GM23338 (cell line): ENCODE measurements around the gene ZNF536. TPM values are rescaled to one million over a fixed set of nuclear protein-coding genes. Genes with fewer than 3 reads are reported as not detected.

ENCODE experiments used
- ETS1 ChIP-seq: IDR thresholded peaks from 2 replicates; pipeline ENCODE4 v1.6.1; 2016; ENCODE audit warnings: antibody characterized with exemption
- EZH2 ChIP-seq: fragments of 200-600 bp; sonication (generic); IDR thresholded peaks from one replicate; pipeline ENCODE4 v1.8.0; 2017; ENCODE audit warnings: antibody characterized with exemption, mild to moderate bottlenecking, low read depth; ENCODE audit not compliant: unreplicated experiment
- EZH2phosphoT487 ChIP-seq: fragments of 200-600 bp; sonication (generic); IDR thresholded peaks from one replicate; pipeline ENCODE4 v1.8.1; 2018; ENCODE audit warnings: antibody characterized with exemption; ENCODE audit not compliant: unreplicated experiment
- JUNB ChIP-seq: IDR thresholded peaks from one replicate; pipeline ENCODE4 v1.6.1; 2016; ENCODE audit warnings: antibody characterized with exemption; ENCODE audit not compliant: unreplicated experiment
- NANOG ChIP-seq: IDR thresholded peaks from 2 replicates; pipeline ENCODE4 v1.6.1; 2016; ENCODE audit warnings: antibody characterized with exemption, borderline replicate concordance
- POLR2AphosphoS5 ChIP-seq: IDR thresholded peaks from 2 replicates; pipeline ENCODE4 v1.6.1; 2016; ENCODE audit warnings: antibody characterized with exemption, low read depth
- STAT1 ChIP-seq: IDR thresholded peaks from one replicate; pipeline ENCODE4 v1.6.1; 2016; ENCODE audit warnings: antibody characterized with exemption; ENCODE audit not compliant: unreplicated experiment
- ZNF114 ChIP-seq: fragments of 250-450 bp; sonication (Bioruptor Pico); IDR thresholded peaks from 2 replicates; pipeline ENCODE4 v1.5.0; 2020; ENCODE audit warnings: mild to moderate bottlenecking, moderate library complexity
- ZNF331 ChIP-seq: fragments of 250-450 bp; sonication (Bioruptor Pico); IDR thresholded peaks from 2 replicates; pipeline ENCODE4 v1.5.0; 2020; ENCODE audit warnings: low read depth, mild to moderate bottlenecking, moderate library complexity
- ZNF462 ChIP-seq: fragments of 250-450 bp; sonication (Bioruptor Pico); IDR thresholded peaks from 2 replicates; pipeline ENCODE4 v1.5.0; 2020; ENCODE audit warnings: mild to moderate bottlenecking, moderate library complexity
- polyA plus RNA-seq: library from polyadenylated mRNA; unstranded; fragments of >200 nt; fragmentation: Nextera tagmentation; extraction: Ambion mirVana; gene quantifications from 2 replicates; pipeline ENCODE4 v1.2.1, GENCODE V29; 2016
- total RNA-seq: library from RNA; depleted of rRNA; stranded (reverse); fragments of >200 nt; shearing (Covaris generic); gene quantifications from 2 replicates; pipeline ENCODE4 v1.2.3, GENCODE V29; 2014
- TF ChIP-seq, protein P1 (sequence below): IDR thresholded peaks from one replicate; pipeline ENCODE4 v1.6.1; 2018; ENCODE audit warnings: antibody characterized with exemption; ENCODE audit not compliant: unreplicated experiment

Gene ZNF536
- total and polyA plus RNA-seq, 2 experiments from 2014 or later: 0.07 TPM; not detected in 1

DNA sequence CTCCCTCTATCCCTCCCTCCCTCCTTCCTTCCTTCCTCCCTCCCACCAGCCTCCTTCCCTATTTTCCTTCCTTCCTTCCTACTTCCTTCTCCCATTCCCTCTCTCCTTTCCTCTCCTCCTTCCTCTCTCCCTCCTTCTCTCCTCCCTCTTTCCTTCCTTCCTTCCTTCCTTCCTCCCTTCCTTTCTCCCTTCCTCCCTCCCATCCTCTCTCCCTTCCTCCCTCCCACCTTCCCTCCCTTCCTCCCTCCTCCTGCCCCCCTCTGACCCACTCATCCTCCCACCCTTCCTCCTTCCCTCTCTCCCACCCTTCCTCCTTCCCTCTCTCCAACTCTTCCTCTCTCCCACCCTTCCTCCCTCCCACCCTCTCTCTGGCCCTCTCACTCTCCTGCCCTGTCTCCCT, 132.1 kb downstream of the ZNF536 start (continued):
- no peak for TF ChIP-seq ZNF462 (CRISPR knock-in tag)
- TF ChIP-seq NANOG: no peak
- no peak for TF ChIP-seq ZNF331 (CRISPR knock-in tag)
- no peak for TF ChIP-seq POLR2AphosphoS5
- no peak for TF ChIP-seq ETS1
- no peak for TF ChIP-seq JUNB
- TF ChIP-seq, protein P1, sequence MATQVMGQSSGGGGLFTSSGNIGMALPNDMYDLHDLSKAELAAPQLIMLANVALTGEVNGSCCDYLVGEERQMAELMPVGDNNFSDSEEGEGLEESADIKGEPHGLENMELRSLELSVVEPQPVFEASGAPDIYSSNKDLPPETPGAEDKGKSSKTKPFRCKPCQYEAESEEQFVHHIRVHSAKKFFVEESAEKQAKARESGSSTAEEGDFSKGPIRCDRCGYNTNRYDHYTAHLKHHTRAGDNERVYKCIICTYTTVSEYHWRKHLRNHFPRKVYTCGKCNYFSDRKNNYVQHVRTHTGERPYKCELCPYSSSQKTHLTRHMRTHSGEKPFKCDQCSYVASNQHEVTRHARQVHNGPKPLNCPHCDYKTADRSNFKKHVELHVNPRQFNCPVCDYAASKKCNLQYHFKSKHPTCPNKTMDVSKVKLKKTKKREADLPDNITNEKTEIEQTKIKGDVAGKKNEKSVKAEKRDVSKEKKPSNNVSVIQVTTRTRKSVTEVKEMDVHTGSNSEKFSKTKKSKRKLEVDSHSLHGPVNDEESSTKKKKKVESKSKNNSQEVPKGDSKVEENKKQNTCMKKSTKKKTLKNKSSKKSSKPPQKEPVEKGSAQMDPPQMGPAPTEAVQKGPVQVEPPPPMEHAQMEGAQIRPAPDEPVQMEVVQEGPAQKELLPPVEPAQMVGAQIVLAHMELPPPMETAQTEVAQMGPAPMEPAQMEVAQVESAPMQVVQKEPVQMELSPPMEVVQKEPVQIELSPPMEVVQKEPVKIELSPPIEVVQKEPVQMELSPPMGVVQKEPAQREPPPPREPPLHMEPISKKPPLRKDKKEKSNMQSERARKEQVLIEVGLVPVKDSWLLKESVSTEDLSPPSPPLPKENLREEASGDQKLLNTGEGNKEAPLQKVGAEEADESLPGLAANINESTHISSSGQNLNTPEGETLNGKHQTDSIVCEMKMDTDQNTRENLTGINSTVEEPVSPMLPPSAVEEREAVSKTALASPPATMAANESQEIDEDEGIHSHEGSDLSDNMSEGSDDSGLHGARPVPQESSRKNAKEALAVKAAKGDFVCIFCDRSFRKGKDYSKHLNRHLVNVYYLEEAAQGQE: no peak
- no peak for TF ChIP-seq EZH2
- TF ChIP-seq ZNF114: no peak
- TF ChIP-seq STAT1: no peak
- TF ChIP-seq EZH2phosphoT487: no peak
